Stimulated activated CD8-positive, alpha-beta memory T cell treated with anti-CD3 and anti-CD28 coated beads, Interleukin-7, amount 100 ng/mL, for 48 hours (primary cell): ENCODE data around the gene C12orf43.
"Not testable (repeated sequence)": the region's sequence is repeated elsewhere in the genome, so short reads cannot be mapped to it uniquely, and the experiment has no call there.

ENCODE experiments used
- DNase-seq, 2 donors: peaks; one replicate each; pipeline ENCODE4 v3.0.0-alpha.2; 2020; ENCODE audit warnings: low read depth in 1 of 2; ENCODE audit errors: extremely low read depth in 1 of 2

The C12orf43 gene

GRCh38 chr12:121015825-121016766, at the start of gene C12orf43:
TSS of gene C12orf43 (minus strand) at chr12:121016487. CDS start at chr12:121016474, 13 bp downstream.
- DNase-seq: peak; percentile 73 to 88

GRCh38 chr12:121065345-121065744, 49.1 kb upstream of the C12orf43 start:
- no peak for DNase-seq

GRCh38 chr12:121064586-121064985, 48.3 kb upstream of the C12orf43 start:
- not testable (repeated sequence) for DNase-seq

- no peak for DNase-seq
Observed at GRCh38 chr12:121064116-121064515, 47.8 kb upstream of the C12orf43 start.

GRCh38 chr12:121062391-121063045, 46.2 kb upstream of the C12orf43 start:
- no peak for DNase-seq

- DNase-seq: no peak
Observed at GRCh38 chr12:121061831-121062230, 45.5 kb upstream of the C12orf43 start.

GRCh38 chr12:121060149-121061001, 44.1 kb upstream of the C12orf43 start:
- peak; percentile 20 to 33 for DNase-seq

GRCh38 chr12:121059031-121059898, 43.0 kb upstream of the C12orf43 start:
- no peak for DNase-seq

GRCh38 chr12:121057794-121058193, 41.5 kb upstream of the C12orf43 start:
- DNase-seq: no peak

GRCh38 chr12:121053706-121054105, 37.4 kb upstream of the C12orf43 start:
- no peak for DNase-seq

- DNase-seq: no peak
Observed at GRCh38 chr12:121050725-121051124, 34.4 kb upstream of the C12orf43 start.

GRCh38 chr12:121048442-121048841, 32.2 kb upstream of the C12orf43 start:
- DNase-seq: no peak

- DNase-seq: not testable (repeated sequence)
Observed at GRCh38 chr12:121047400-121047799, 31.1 kb upstream of the C12orf43 start.

GRCh38 chr12:121043067-121043466, 26.8 kb upstream of the C12orf43 start:
- no peak for DNase-seq

GRCh38 chr12:121038861-121039668, 22.8 kb upstream of the C12orf43 start, which contains the start of gene OASL:
TSS of gene OASL (minus strand) at chr12:121039246. CDS start at chr12:121038971, 275 bp downstream.
- peak; percentile 29 to 55 for DNase-seq

GRCh38 chr12:121036810-121037326, 20.6 kb upstream of the C12orf43 start:
- peak; percentile 22 to 48 for DNase-seq

- DNase-seq: no peak
Observed at GRCh38 chr12:121034616-121035305, 18.5 kb upstream of the C12orf43 start.
